Measurements from ENCODE around the gene DCST1.

- TF ChIP-seq REST (IDR thresholded peaks at IDR 0.05) (no peak), GABPA (IDR thresholded peaks at IDR 0.05 in 1 of 2, conservative IDR thresholded peaks at IDR 0.05 in 1 of 2) (no peak), YY1 (IDR thresholded peaks at IDR 0.05) (no peak), RAD21 (IDR thresholded peaks at IDR 0.05) (no peak)
- TF ChIP-seq, protein P1, sequence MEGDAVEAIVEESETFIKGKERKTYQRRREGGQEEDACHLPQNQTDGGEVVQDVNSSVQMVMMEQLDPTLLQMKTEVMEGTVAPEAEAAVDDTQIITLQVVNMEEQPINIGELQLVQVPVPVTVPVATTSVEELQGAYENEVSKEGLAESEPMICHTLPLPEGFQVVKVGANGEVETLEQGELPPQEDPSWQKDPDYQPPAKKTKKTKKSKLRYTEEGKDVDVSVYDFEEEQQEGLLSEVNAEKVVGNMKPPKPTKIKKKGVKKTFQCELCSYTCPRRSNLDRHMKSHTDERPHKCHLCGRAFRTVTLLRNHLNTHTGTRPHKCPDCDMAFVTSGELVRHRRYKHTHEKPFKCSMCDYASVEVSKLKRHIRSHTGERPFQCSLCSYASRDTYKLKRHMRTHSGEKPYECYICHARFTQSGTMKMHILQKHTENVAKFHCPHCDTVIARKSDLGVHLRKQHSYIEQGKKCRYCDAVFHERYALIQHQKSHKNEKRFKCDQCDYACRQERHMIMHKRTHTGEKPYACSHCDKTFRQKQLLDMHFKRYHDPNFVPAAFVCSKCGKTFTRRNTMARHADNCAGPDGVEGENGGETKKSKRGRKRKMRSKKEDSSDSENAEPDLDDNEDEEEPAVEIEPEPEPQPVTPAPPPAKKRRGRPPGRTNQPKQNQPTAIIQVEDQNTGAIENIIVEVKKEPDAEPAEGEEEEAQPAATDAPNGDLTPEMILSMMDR (IDR thresholded peaks at IDR 0.05; ENCODE audit: low read depth, low read length, missing input control): no peak
- TF ChIP-seq, protein P2, sequence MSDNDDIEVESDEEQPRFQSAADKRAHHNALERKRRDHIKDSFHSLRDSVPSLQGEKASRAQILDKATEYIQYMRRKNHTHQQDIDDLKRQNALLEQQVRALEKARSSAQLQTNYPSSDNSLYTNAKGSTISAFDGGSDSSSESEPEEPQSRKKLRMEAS (IDR thresholded peaks at IDR 0.05): no peak
These were observed 48.1 kb downstream of the DCST1 start for GRCh38 chr1:155081472-155082300.

Measured in liver (tissue), 3 donors.